PC-9 (cell line): ENCODE results near the gene PSMB5. TPM values are rescaled to one million over a fixed set of nuclear protein-coding genes. Genes with fewer than 3 reads are reported as not detected.
"Not testable (repeated sequence)": the region's sequence is repeated elsewhere in the genome, so short reads cannot be mapped to it uniquely, and the experiment has no call there.

Experiments used
- BruUV-seq: library from RNA; stranded (reverse); fragments of 400-500 nt; replicated peaks from 2 replicates; lab custom pipeline; 2021; lab: Mats Ljungman, UMichigan
- CTCF ChIA-PET: fragments of 300-600 bp; sonication (Branson Sonifier 250); formaldehyde crosslinking; loops from one replicate; lab custom pipeline; 2022; ENCODE audit warnings: antibody characterized with exemption; lab: Charles Lee
- POLR2A ChIA-PET: fragments of 300-600 bp; sonication (Branson Sonifier 250); formaldehyde crosslinking; loops from one replicate; lab custom pipeline; 2022; ENCODE audit warnings: antibody characterized with exemption; ENCODE audit not compliant: unreplicated experiment; lab: Charles Lee
- DNase-seq, 2 experiments: peaks; one replicate each; pipeline versions ENCODE4 v3.0.0 to v3.0.0-alpha.2; 2015 to 2022; ENCODE audit warnings: mixed read lengths in 1 of 2
- H2AFZ ChIP-seq: fragments of 200-600 bp; sonication (generic); 2 replicates; pipeline ENCODE4 v1.8.1; 2017; ENCODE audit warnings: antibody characterized with exemption
- H3F3A ChIP-seq: fragments of 200-600 bp; sonication (generic); 2 replicates; pipeline ENCODE4 v1.8.1; 2017; ENCODE audit warnings: antibody characterized with exemption, mild to moderate bottlenecking, low read depth; ENCODE audit not compliant: insufficient read depth
- H3K27ac ChIP-seq: fragments of 200-600 bp; sonication (generic); 2 replicates; pipeline ENCODE4 v1.6.1; 2016; ENCODE audit warnings: mixed run types
- H3K27me3 ChIP-seq: fragments of 200-600 bp; sonication (generic); 2 replicates; pipeline ENCODE4 v1.6.1; 2016; ENCODE audit warnings: low read depth, mixed run types; ENCODE audit not compliant: insufficient read depth
- H3K36me3 ChIP-seq: fragments of 200-600 bp; sonication (generic); 2 replicates; pipeline ENCODE4 v1.6.1; 2016; ENCODE audit warnings: low read depth, mixed run types
- H3K4me1 ChIP-seq: fragments of 200-600 bp; sonication (generic); replicated peaks from 2 replicates; pipeline ENCODE4 v1.6.1; 2016; ENCODE audit warnings: mixed run types; ENCODE audit not compliant: insufficient read depth
- H3K4me2 ChIP-seq: fragments of 200-600 bp; sonication (generic); 2 replicates; pipeline ENCODE4 v1.6.1; 2017; ENCODE audit warnings: mixed run types
- H3K4me3 ChIP-seq: fragments of 200-600 bp; sonication (generic); 2 replicates; pipeline ENCODE4 v1.6.1; 2016; ENCODE audit warnings: mixed run types
- H3K79me2 ChIP-seq: fragments of 200-600 bp; sonication (generic); 2 replicates; pipeline ENCODE4 v1.6.1; 2017; ENCODE audit warnings: low read depth, mixed run types
- H3K9me2 ChIP-seq: fragments of 200-600 bp; sonication (generic); 2 replicates; pipeline ENCODE4 v1.8.1; 2017; ENCODE audit warnings: mild to moderate bottlenecking; ENCODE audit not compliant: insufficient read depth
- H3K9me3 ChIP-seq: fragments of 200-600 bp; sonication (generic); 2 replicates; pipeline ENCODE4 v1.8.1; 2016; ENCODE audit warnings: low read depth; ENCODE audit not compliant: insufficient read depth
- H4K20me1 ChIP-seq: fragments of 200-600 bp; sonication (generic); 2 replicates; pipeline ENCODE4 v1.8.1; 2017; ENCODE audit not compliant: insufficient read depth
- CTCF ChIP-seq: fragments of 200-600 bp; sonication (generic); conservative IDR thresholded peaks from 2 replicates; pipeline ENCODE4 v1.6.1; 2017; ENCODE audit warnings: mixed run types, antibody characterized with exemption, mild to moderate bottlenecking, moderate library complexity
- EZH2 ChIP-seq: fragments of 200-600 bp; sonication (generic); IDR thresholded peaks from 2 replicates; pipeline ENCODE4 v1.8.0; 2017; ENCODE audit warnings: antibody characterized with exemption, low read depth
- intact Hi-C: fragments of 100-400 bp; cut with micrococcal nuclease; formaldehyde crosslinking; loops from one replicate; pipeline ENCODE4 v1.10.0; 2022; ENCODE audit not compliant: unreplicated experiment
- total RNA-seq: library from RNA; stranded (reverse); gene quantifications from 2 replicates; pipeline ENCODE4 v1.2.3, GENCODE V29; 2021

PSMB5 gene
- total RNA-seq, 1 experiment from 2014 or later = 122 TPM

- no peaks in the 10 kb centered on the region for H3K36me3 ChIP-seq
Measured at GRCh38 chr14:23006544-23007419, 27.9 kb downstream of the PSMB5 start.

GRCh38 chr14:23006188-23006534 is 28.5 kb downstream of the PSMB5 start:
- no peak for TF ChIP-seq CTCF
- no peak for TF ChIP-seq EZH2
- Histone ChIP-seq H3K4me1 (peaks cover 34% of the 10 kb centered on the region), H3K9me2 (no peaks in the 10 kb centered on the region), H3K27ac (peak overlapping the region; percentile 74), H3F3A (peaks cover 25% of the 10 kb centered on the region; the same call in 1 of the 2 replicates), H3K4me2 (peak overlapping the region; percentile 93), H3K36me3 (no peaks in the 10 kb centered on the region), H4K20me1 (no peaks in the 10 kb centered on the region), H3K9me3 (no peaks in the 10 kb centered on the region), H3K27me3 (no peaks in the 10 kb centered on the region), H2AFZ (peak overlapping the region; percentile 93; the same call in 1 of the 2 replicates), H3K4me3 (peak overlapping the region; percentile 74), H3K79me2 (no peaks in the 10 kb centered on the region; the same call in 1 of the 2 replicates)
- POLR2A ChIA-PET = interaction anchor here (0.6 kb wide), 3 partner anchors 11 to 294 kb away, joined by 3 to 5 read pairs (median 3); partner anchors contain the start of gene PSMB5
- no peak for DNase-seq
- BruUV-seq = no TSS peak
- intact Hi-C loops = no loop called here
- CTCF ChIA-PET = interaction anchor here (0.6 to 1.0 kb wide), 3 partner anchors 50 to 293 kb away, joined by 3 read pairs; no protein-coding TSS in a partner anchor

More at GRCh38 chr14:23006544-23007419, 27.9 kb downstream of the PSMB5 start:
- peak overlapping the region; percentile 93 for H2AFZ ChIP-seq
- no peaks in the 10 kb centered on the region for H3K9me3 ChIP-seq
- DNase-seq = peak; percentile 86 to 92
- TF ChIP-seq CTCF (no peak), EZH2 (no peak)
- H3K27ac ChIP-seq = peak overlapping the region; percentile 74
- no peaks in the 10 kb centered on the region; the same call in 1 of the 2 replicates for H3K79me2 ChIP-seq
- H3K27me3 ChIP-seq = no peaks in the 10 kb centered on the region
- POLR2A ChIA-PET = interaction anchor here (0.5 to 0.7 kb wide), 4 partner anchors 12 to 276 kb away, joined by 3 to 4 read pairs (median 3); partner anchors contain the start of gene PSMB5
- no peaks in the 10 kb centered on the region for H3K9me2 ChIP-seq
- no peaks in the 10 kb centered on the region for H4K20me1 ChIP-seq
- intact Hi-C loops = no loop called here
- H3K4me2 ChIP-seq = peak overlapping the region; percentile 93
- CTCF ChIA-PET = interaction anchor here (0.6 to 1.6 kb wide), 7 partner anchors 12 to 294 kb away, joined by 3 to 21 read pairs (median 3); partner anchors contain the start of gene AJUBA
- BruUV-seq = TSS peak; percentile 5
- H3F3A ChIP-seq = peaks cover 25% of the 10 kb centered on the region; the same call in 1 of the 2 replicates
- peaks cover 34% of the 10 kb centered on the region for H3K4me1 ChIP-seq
- H3K4me3 ChIP-seq = peak overlapping the region; percentile 74

GRCh38 chr14:23005451-23006187 is 29.1 kb downstream of the PSMB5 start:
- peaks cover 25% of the 10 kb centered on the region; the same call in 1 of the 2 replicates for H3F3A ChIP-seq
- peak overlapping the region; percentile 74 for H3K27ac ChIP-seq
- no peaks in the 10 kb centered on the region for H3K9me3 ChIP-seq
- peaks cover 34% of the 10 kb centered on the region for H3K4me1 ChIP-seq
- no peaks in the 10 kb centered on the region; the same call in 1 of the 2 replicates for H3K79me2 ChIP-seq
- no TSS peak for BruUV-seq
- peak overlapping the region; percentile 93; the same call in 1 of the 2 replicates for H2AFZ ChIP-seq
- TF ChIP-seq CTCF (no peak), EZH2 (no peak)
- intact Hi-C loops = no loop called here
- ChIA-PET POLR2A (interaction anchor here (0.6 kb wide), 2 partner anchors 29 to 295 kb away, joined by 3 to 5 read pairs; partner anchors contain the start of gene PSMB5), CTCF (interaction anchor here (0.6 kb wide), 1 partner anchor 293 kb away, joined by 3 read pairs; no protein-coding TSS in a partner anchor)
- no peak for DNase-seq
- no peaks in the 10 kb centered on the region for H3K27me3 ChIP-seq
- H3K4me2 ChIP-seq = peak overlapping the region; percentile 93
- no peaks in the 10 kb centered on the region for H3K36me3 ChIP-seq
- no peaks in the 10 kb centered on the region for H3K9me2 ChIP-seq
- H3K4me3 ChIP-seq = peak overlapping the region; percentile 74
- no peaks in the 10 kb centered on the region for H4K20me1 ChIP-seq

DNA sequence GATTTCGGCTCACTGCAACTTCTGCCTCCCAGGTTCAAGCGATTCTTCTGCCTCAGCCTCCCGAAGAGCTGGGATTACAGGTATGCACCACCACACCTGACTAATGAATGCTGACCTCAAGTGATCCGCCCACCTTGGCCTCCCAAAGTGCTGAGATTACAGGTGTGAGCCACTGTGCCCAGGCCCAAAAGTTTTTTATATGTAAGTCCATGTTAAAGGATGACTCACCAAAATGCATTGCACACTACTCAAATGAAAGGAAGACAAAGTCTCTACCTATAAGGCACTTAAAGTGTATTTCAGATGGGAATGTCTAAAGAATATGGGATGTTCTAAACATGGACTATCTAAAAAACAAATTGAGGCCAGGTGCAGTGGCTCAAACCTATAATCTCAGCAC is 30.4 kb downstream of the PSMB5 start:
- H3K27me3 ChIP-seq, H3K36me3 ChIP-seq, DNase-seq, H3K4me3 ChIP-seq, CTCF ChIA-PET, H3K27ac ChIP-seq, POLR2A ChIA-PET, H3K9me2 ChIP-seq, H3K9me3 ChIP-seq, H4K20me1 ChIP-seq, H3K79me2 ChIP-seq, intact Hi-C loops, H3K4me2 ChIP-seq, H2AFZ ChIP-seq, BruUV-seq: not testable (repeated sequence)
- Histone ChIP-seq H3K4me1 (peaks cover 30% of the 10 kb centered on the region), H3F3A (peaks cover 17% of the 10 kb centered on the region; the same call in 1 of the 2 replicates)
